ENCODE data around the gene FUT2.

DNA sequence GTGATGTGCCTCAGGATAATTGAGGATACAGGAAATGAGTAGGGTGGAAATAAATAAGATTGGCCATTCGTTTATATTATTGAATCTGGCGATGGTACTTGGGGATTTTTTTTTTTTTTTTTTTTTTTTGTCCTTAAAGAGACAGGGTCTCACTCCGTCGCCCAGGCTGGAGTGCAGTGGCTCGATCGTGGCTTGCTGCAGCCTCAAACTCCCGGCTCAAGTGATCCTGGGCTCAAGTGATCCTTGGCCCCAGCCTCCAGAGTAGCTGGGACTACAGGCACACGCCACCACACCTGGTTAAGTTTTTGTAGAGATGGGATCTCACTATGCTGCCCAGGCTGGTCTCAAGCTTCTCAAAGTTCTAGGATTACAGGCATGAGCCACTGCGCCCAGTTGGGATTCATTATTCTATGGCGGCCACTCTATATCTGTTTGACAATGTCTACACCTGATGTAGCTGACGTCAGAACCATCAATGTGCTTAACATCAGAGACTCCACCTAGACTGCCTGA lies 26.5 kb downstream of the FUT2 start:
- TF ChIP-seq, protein P1, sequence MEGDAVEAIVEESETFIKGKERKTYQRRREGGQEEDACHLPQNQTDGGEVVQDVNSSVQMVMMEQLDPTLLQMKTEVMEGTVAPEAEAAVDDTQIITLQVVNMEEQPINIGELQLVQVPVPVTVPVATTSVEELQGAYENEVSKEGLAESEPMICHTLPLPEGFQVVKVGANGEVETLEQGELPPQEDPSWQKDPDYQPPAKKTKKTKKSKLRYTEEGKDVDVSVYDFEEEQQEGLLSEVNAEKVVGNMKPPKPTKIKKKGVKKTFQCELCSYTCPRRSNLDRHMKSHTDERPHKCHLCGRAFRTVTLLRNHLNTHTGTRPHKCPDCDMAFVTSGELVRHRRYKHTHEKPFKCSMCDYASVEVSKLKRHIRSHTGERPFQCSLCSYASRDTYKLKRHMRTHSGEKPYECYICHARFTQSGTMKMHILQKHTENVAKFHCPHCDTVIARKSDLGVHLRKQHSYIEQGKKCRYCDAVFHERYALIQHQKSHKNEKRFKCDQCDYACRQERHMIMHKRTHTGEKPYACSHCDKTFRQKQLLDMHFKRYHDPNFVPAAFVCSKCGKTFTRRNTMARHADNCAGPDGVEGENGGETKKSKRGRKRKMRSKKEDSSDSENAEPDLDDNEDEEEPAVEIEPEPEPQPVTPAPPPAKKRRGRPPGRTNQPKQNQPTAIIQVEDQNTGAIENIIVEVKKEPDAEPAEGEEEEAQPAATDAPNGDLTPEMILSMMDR (IDR thresholded peaks at IDR 0.05), result no peak
- no peak for TF ChIP-seq POLR2AphosphoS5 (IDR thresholded peaks at IDR 0.05)
- no peak for TF ChIP-seq POLR2A (IDR thresholded peaks at IDR 0.05; ENCODE audit: low read depth)
- no peak for TF ChIP-seq EP300 (IDR thresholded peaks at IDR 0.05)

Data from esophagus muscularis mucosa (tissue), 4 donors.